Stromal cell of bone marrow (primary cell): ENCODE measurements around the gene TPRG1.

ENCODE experiments used
- DNase-seq: peaks from one replicate; pipeline ENCODE4 v3.0.0-alpha.2; 2012; ENCODE audit warnings: low read depth

TPRG1 gene

GRCh38 chr3:189282189-189282588, 110.4 kb downstream of the TPRG1 start:
- no peak for DNase-seq

- DNase-seq, result no peak
Observed at GRCh38 chr3:189282741-189283140, 111.0 kb downstream of the TPRG1 start.

- DNase-seq, result no peak
Observed at GRCh38 chr3:189286188-189286587, 114.4 kb downstream of the TPRG1 start.

GRCh38 chr3:189286916-189287315, 115.1 kb downstream of the TPRG1 start:
- no peak for DNase-seq

GRCh38 chr3:189288348-189289235, 116.8 kb downstream of the TPRG1 start:
- DNase-seq, result no peak

- no peak for DNase-seq
Observed at GRCh38 chr3:189289251-189289650, 117.5 kb downstream of the TPRG1 start.

- DNase-seq, result no peak
Observed at GRCh38 chr3:189292667-189293484, 121.1 kb downstream of the TPRG1 start.

GRCh38 chr3:189294649-189295048, 122.9 kb downstream of the TPRG1 start:
- DNase-seq, result no peak

GRCh38 chr3:189295089-189295488, 123.3 kb downstream of the TPRG1 start:
- no peak for DNase-seq

- no peak for DNase-seq
Observed at GRCh38 chr3:189297932-189298331, 126.2 kb downstream of the TPRG1 start.

GRCh38 chr3:189298469-189299375, 127.0 kb downstream of the TPRG1 start:
- no peak for DNase-seq

- no peak for DNase-seq
Observed at GRCh38 chr3:189300345-189300744, 128.6 kb downstream of the TPRG1 start.

- DNase-seq, result no peak
Observed at GRCh38 chr3:189301479-189301878, 129.7 kb downstream of the TPRG1 start.

GRCh38 chr3:189303584-189303983, 131.8 kb downstream of the TPRG1 start:
- no peak for DNase-seq

GRCh38 chr3:189304465-189305351, 132.9 kb downstream of the TPRG1 start:
- DNase-seq, result no peak

GRCh38 chr3:189305412-189305811, 133.6 kb downstream of the TPRG1 start:
- no peak for DNase-seq

GRCh38 chr3:189307963-189308362, 136.2 kb downstream of the TPRG1 start:
- DNase-seq, result no peak

- no peak for DNase-seq
Observed at GRCh38 chr3:189308608-189309007, 136.8 kb downstream of the TPRG1 start.

GRCh38 chr3:189309400-189309975, 137.7 kb downstream of the TPRG1 start:
- no peak for DNase-seq

GRCh38 chr3:189311521-189311920, 139.8 kb downstream of the TPRG1 start:
- no peak for DNase-seq

GRCh38 chr3:189312866-189313265, 141.1 kb downstream of the TPRG1 start:
- no peak for DNase-seq
